Measurements from ENCODE around the gene ADK. TPM values are rescaled to one million over a fixed set of nuclear protein-coding genes. Genes with fewer than 3 reads are reported as not detected.

Gene ADK
- total and polyA plus RNA-seq, 2 experiments from 2014 or later = 39.9 to 53.0 TPM

- Histone ChIP-seq H2AFZ (no peak overlapping the region), H3K36me3 (ENCODE audit: insufficient read depth) (peaks cover 55% of the 10 kb centered on the region), H3F3A (replicated peaks; ENCODE audit: low read depth) (peaks cover 30% of the 10 kb centered on the region), H4K20me1 (replicated peaks; ENCODE audit: insufficient read depth) (peaks cover 13% of the 10 kb centered on the region), H3K4me3 (no peak overlapping the region), H3K79me2 (replicated peaks; ENCODE audit: insufficient read depth) (no peaks in the 10 kb centered on the region), H3K27ac (ENCODE audit: low read depth) (peak overlapping the region; percentile 67; the same call in 1 of the 2 replicates), H3K4me2 (no peak overlapping the region), H3K9me2 (ENCODE audit: insufficient read depth) (no peaks in the 10 kb centered on the region), H3K27me3 (ENCODE audit: insufficient read depth) (no peaks in the 10 kb centered on the region), H3K4me1 (ENCODE audit: insufficient read depth) (no peaks in the 10 kb centered on the region; the same call in 1 of the 2 replicates)
- peak; percentile 19; the same call in 1 of the 2 replicates for TF ChIP-seq POLR2AphosphoS5 (IDR thresholded peaks at IDR 0.05; ENCODE audit: low read depth)
- no peak for TF ChIP-seq ETS1 (IDR thresholded peaks at IDR 0.05)
- Mint-ChIP-seq H3K36me3 (ENCODE audit: low read depth) (peaks cover 75% of the 10 kb centered on the region), H3K4me1 (no peaks in the 10 kb centered on the region), H3K27ac (no peak overlapping the region), H3K9me3 (no peaks in the 10 kb centered on the region), H3K4me3 (no peak overlapping the region), H3K27me3 (ENCODE audit: insufficient read depth, low read depth, poor library complexity) (peaks cover 2% of the 10 kb centered on the region)
- DNase-seq (ENCODE audit: low spot score) (no peak), ATAC-seq (no peak)
Observed at GRCh38 chr10:74121368-74121767, 29.7 kb upstream of the ADK start.

GRCh38 chr10:74122060-74122459, 29.0 kb upstream of the ADK start:
- Histone ChIP-seq H3K4me2 (no peak overlapping the region), H3K79me2 (replicated peaks; ENCODE audit: insufficient read depth) (no peaks in the 10 kb centered on the region), H3K27me3 (ENCODE audit: insufficient read depth) (no peaks in the 10 kb centered on the region), H3K9me2 (ENCODE audit: insufficient read depth) (no peaks in the 10 kb centered on the region), H4K20me1 (replicated peaks; ENCODE audit: insufficient read depth) (peaks cover 13% of the 10 kb centered on the region), H2AFZ (no peak overlapping the region), H3K4me3 (no peak overlapping the region), H3F3A (replicated peaks; ENCODE audit: low read depth) (peaks cover 30% of the 10 kb centered on the region), H3K27ac (ENCODE audit: low read depth) (peak overlapping the region; percentile 67; the same call in 1 of the 2 replicates), H3K4me1 (ENCODE audit: insufficient read depth) (no peaks in the 10 kb centered on the region; the same call in 1 of the 2 replicates), H3K36me3 (ENCODE audit: insufficient read depth) (peaks cover 54% of the 10 kb centered on the region)
- no peak overlapping the region for H3K4me3 Mint-ChIP-seq
- H3K36me3 Mint-ChIP-seq (ENCODE audit: low read depth) = peaks cover 70% of the 10 kb centered on the region
- DNase-seq (ENCODE audit: low spot score) = no peak
- ATAC-seq = no peak; the same call in 2 of the 3 replicates
- H3K4me1 Mint-ChIP-seq = no peaks in the 10 kb centered on the region
- no peaks in the 10 kb centered on the region for H3K9me3 Mint-ChIP-seq
- H3K27me3 Mint-ChIP-seq (ENCODE audit: insufficient read depth, low read depth, poor library complexity) = peaks cover 2% of the 10 kb centered on the region
- no peak overlapping the region for H3K27ac Mint-ChIP-seq
- TF ChIP-seq ETS1 (IDR thresholded peaks at IDR 0.05) = no peak
- TF ChIP-seq STAT1 (IDR thresholded peaks at IDR 0.05; ENCODE audit: unreplicated experiment) = no peak
- TF ChIP-seq EZH2phosphoT487 (IDR thresholded peaks at IDR 0.05; ENCODE audit: unreplicated experiment) = no peak
- no peak for TF ChIP-seq JUNB (IDR thresholded peaks at IDR 0.05; ENCODE audit: unreplicated experiment)
- TF ChIP-seq POLR2AphosphoS5 (IDR thresholded peaks at IDR 0.05; ENCODE audit: low read depth) = no peak
- no peak for TF ChIP-seq ZNF331 (CRISPR knock-in tag; IDR thresholded peaks at IDR 0.05; ENCODE audit: low read depth)
- no peak for TF ChIP-seq CREB1 (CRISPR knock-in tag; IDR thresholded peaks at IDR 0.05; ENCODE audit: low read depth)
- no peak for TF ChIP-seq CTCF (conservative IDR thresholded peaks at IDR 0.05; ENCODE audit: low read depth in 2 of 2)
- TF ChIP-seq REST (IDR thresholded peaks at IDR 0.05; ENCODE audit: unreplicated experiment) = no peak
